Panc1 (cell line): Measurements from ENCODE around the gene RPL12. TPM values are rescaled to one million over a fixed set of nuclear protein-coding genes. Genes with fewer than 3 reads are reported as not detected.

Experiments used
- ATAC-seq: fragments of 200-7000 bp; cut with Tn5 transposase; 2 replicates; pipeline ENCODE4 v1.9.1; 2020; ENCODE audit warnings: mild to moderate bottlenecking, moderate library complexity
- BruUV-seq: library from RNA; stranded (reverse); fragments of 400-500 nt; replicated peaks from 2 replicates; lab custom pipeline; 2021; lab: Mats Ljungman, UMichigan
- CTCF ChIA-PET: fragments of 300-600 bp; sonication (Branson Sonifier 250); formaldehyde crosslinking; loops from one replicate; lab custom pipeline; 2022; ENCODE audit warnings: antibody characterized with exemption; lab: Charles Lee
- POLR2A ChIA-PET: fragments of 300-600 bp; sonication (Branson Sonifier 250); formaldehyde crosslinking; loops from one replicate; lab custom pipeline; 2022; ENCODE audit warnings: antibody characterized with exemption; lab: Charles Lee
- DNase-seq: peaks from one replicate; pipeline ENCODE4 v3.0.0-alpha.2; 2010; ENCODE audit warnings: low read depth, low spot score
- H3K27ac ChIP-seq: 2 replicates; pipeline ENCODE4 v1.5.1; 2011; ENCODE audit warnings: mild to moderate bottlenecking, low read length, inconsistent platforms
- H3K27me3 ChIP-seq: fragments of 200-500 bp; sonication (Bioruptor generic); 2 replicates; pipeline ENCODE4 v1.6.0; 2014; ENCODE audit warnings: low read length, inconsistent platforms; ENCODE audit not compliant: control insufficient read depth, insufficient read depth
- H3K36me3 ChIP-seq: fragments of 200-500 bp; sonication (Bioruptor generic); 2 replicates; pipeline ENCODE4 v1.5.1; 2014; ENCODE audit warnings: inconsistent platforms, mild to moderate bottlenecking, low read length, moderate library complexity; ENCODE audit not compliant: control insufficient read depth, insufficient read depth
- H3K4me1 ChIP-seq: 2 replicates; pipeline ENCODE4 v1.5.1; 2011; ENCODE audit warnings: inconsistent platforms, mild to moderate bottlenecking, low read length, moderate library complexity; ENCODE audit not compliant: control insufficient read depth, insufficient read depth
- H3K4me3 ChIP-seq, 2 experiments: 2 replicates each; pipeline ENCODE4 v1.5.1; 2011 to 2012; ENCODE audit warnings: low read depth in 2 of 2, low read length in 2 of 2, mild to moderate bottlenecking in 2 of 2, inconsistent platforms in 1 of 2, moderate library complexity in 1 of 2
- H3K9me3 ChIP-seq: fragments of 200-500 bp; sonication (Bioruptor generic); 2 replicates; pipeline ENCODE4 v1.5.1; 2014; ENCODE audit warnings: low read depth, mild to moderate bottlenecking, inconsistent platforms, low read length, moderate library complexity; ENCODE audit not compliant: control insufficient read depth, insufficient read depth
- POLR2AphosphoS5 ChIP-seq: IDR thresholded peaks from 2 replicates; pipeline ENCODE4 v1.6.1; 2012; ENCODE audit warnings: mild to moderate bottlenecking, low read depth, low read length, moderate library complexity
- SIN3A ChIP-seq: IDR thresholded peaks from 2 replicates; pipeline ENCODE4 v1.6.1; 2012; ENCODE audit warnings: low read depth, mild to moderate bottlenecking, low read length, moderate library complexity, borderline replicate concordance; ENCODE audit not compliant: insufficient read depth
- TCF7L2 ChIP-seq: IDR thresholded peaks from 2 replicates; pipeline ENCODE4 v1.6.1; 2011; ENCODE audit warnings: mild to moderate bottlenecking, low read depth, low read length, inconsistent platforms
- in situ Hi-C: cut with HindIII; loops from 2 replicates; pipeline ENCODE4 v1.10.0; 2016; ENCODE audit warnings: low sequenced_read_pairs, low pct_unique_long_range_greater_than_20kb
- intact Hi-C: fragments of 100-400 bp; cut with micrococcal nuclease; formaldehyde crosslinking; loops from one replicate; pipeline ENCODE4 v1.10.0; 2022; ENCODE audit not compliant: unreplicated experiment
- total RNA-seq: library from RNA; stranded (reverse); gene quantifications from one replicate; pipeline ENCODE4 v1.2.1, GENCODE V29; 2021; ENCODE audit not compliant: unreplicated experiment
- TF ChIP-seq, protein P1 (sequence below), 2 experiments: IDR thresholded peaks; 2 replicates each; pipeline ENCODE4 v1.6.1; 2011 to 2012; ENCODE audit warnings: low read depth in 2 of 2, control low read depth in 1 of 2, low read length in 1 of 2, mild to moderate bottlenecking in 1 of 2, moderate library complexity in 1 of 2; ENCODE audit not compliant: insufficient read depth in 1 of 2
- TF ChIP-seq, protein P2 (sequence below): fragments of 450-650 bp; IDR thresholded peaks from 2 replicates; pipeline ENCODE4 v1.5.1; 2017; ENCODE audit warnings: mild to moderate bottlenecking

RPL12 gene
- total RNA-seq, 1 experiment from 2014 or later = 951 TPM

DNA sequence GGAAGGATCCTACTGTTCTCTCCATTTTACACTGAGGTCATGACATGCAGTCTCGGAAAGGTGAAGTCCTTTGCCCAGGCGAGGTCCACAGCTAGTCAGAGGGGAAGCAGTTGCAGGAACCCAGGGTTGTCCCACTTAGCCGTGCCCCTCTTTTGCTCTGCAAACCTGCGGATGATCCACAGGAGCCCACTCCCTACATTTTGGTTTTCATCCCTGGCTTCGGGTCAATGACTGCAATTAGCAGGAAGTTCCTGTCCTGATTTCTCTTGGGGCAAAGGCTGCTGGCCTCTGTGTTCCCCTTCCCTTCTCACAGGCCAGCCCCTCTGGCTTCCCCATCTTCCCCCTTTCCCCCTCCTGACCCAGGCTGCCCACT, 52.9 kb downstream of the RPL12 start:
- Histone ChIP-seq H3K36me3 (no peaks in the 10 kb centered on the region; the same call in 1 of the 2 replicates), H3K27ac (peak overlapping the region; percentile 63), H3K9me3 (no peaks in the 10 kb centered on the region), H3K4me1 (peaks cover 16% of the 10 kb centered on the region), H3K4me3 (peak overlapping the region; percentile 55 to 64), H3K27me3 (no peaks in the 10 kb centered on the region)
- TF ChIP-seq, protein P1, sequence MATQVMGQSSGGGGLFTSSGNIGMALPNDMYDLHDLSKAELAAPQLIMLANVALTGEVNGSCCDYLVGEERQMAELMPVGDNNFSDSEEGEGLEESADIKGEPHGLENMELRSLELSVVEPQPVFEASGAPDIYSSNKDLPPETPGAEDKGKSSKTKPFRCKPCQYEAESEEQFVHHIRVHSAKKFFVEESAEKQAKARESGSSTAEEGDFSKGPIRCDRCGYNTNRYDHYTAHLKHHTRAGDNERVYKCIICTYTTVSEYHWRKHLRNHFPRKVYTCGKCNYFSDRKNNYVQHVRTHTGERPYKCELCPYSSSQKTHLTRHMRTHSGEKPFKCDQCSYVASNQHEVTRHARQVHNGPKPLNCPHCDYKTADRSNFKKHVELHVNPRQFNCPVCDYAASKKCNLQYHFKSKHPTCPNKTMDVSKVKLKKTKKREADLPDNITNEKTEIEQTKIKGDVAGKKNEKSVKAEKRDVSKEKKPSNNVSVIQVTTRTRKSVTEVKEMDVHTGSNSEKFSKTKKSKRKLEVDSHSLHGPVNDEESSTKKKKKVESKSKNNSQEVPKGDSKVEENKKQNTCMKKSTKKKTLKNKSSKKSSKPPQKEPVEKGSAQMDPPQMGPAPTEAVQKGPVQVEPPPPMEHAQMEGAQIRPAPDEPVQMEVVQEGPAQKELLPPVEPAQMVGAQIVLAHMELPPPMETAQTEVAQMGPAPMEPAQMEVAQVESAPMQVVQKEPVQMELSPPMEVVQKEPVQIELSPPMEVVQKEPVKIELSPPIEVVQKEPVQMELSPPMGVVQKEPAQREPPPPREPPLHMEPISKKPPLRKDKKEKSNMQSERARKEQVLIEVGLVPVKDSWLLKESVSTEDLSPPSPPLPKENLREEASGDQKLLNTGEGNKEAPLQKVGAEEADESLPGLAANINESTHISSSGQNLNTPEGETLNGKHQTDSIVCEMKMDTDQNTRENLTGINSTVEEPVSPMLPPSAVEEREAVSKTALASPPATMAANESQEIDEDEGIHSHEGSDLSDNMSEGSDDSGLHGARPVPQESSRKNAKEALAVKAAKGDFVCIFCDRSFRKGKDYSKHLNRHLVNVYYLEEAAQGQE (IDR thresholded peaks at IDR 0.05; ENCODE audit: insufficient read depth in 1 of 2, low read depth in 2 of 2, low read length in 1 of 2) = no peak
- TF ChIP-seq, protein P2, sequence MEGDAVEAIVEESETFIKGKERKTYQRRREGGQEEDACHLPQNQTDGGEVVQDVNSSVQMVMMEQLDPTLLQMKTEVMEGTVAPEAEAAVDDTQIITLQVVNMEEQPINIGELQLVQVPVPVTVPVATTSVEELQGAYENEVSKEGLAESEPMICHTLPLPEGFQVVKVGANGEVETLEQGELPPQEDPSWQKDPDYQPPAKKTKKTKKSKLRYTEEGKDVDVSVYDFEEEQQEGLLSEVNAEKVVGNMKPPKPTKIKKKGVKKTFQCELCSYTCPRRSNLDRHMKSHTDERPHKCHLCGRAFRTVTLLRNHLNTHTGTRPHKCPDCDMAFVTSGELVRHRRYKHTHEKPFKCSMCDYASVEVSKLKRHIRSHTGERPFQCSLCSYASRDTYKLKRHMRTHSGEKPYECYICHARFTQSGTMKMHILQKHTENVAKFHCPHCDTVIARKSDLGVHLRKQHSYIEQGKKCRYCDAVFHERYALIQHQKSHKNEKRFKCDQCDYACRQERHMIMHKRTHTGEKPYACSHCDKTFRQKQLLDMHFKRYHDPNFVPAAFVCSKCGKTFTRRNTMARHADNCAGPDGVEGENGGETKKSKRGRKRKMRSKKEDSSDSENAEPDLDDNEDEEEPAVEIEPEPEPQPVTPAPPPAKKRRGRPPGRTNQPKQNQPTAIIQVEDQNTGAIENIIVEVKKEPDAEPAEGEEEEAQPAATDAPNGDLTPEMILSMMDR = no peak
- no peak for TF ChIP-seq TCF7L2
- no peak for TF ChIP-seq SIN3A
- TF ChIP-seq POLR2AphosphoS5 = no peak
- ATAC-seq (no peak), DNase-seq (no peak)
- ChIA-PET POLR2A (no interaction called here), CTCF (no interaction called here)
- in situ Hi-C loops (no loop called here), intact Hi-C loops (no loop called here)
- no TSS peak for BruUV-seq

Other genes starting within 250 kb of the RPL12 start
- 11.5 TPM for gene GARNL3, start 186.6 kb downstream of the RPL12 start, total RNA-seq
- gene SLC2A8, start 54.2 kb downstream of the RPL12 start, total RNA-seq = 55.7 TPM
- 5.4 TPM for gene ZNF79, start 27.0 kb downstream of the RPL12 start, total RNA-seq
- gene LRSAM1, start 104 bp upstream of the RPL12 start, total RNA-seq = 15.4 TPM
- gene STXBP1, start 160.9 kb upstream of the RPL12 start, total RNA-seq = 67.5 TPM